Endothelial cell of umbilical vein (primary cell): ENCODE data around the gene CNTNAP2. TPM values are rescaled to one million over a fixed set of nuclear protein-coding genes. Genes with fewer than 3 reads are reported as not detected.

Source experiments
- BruUV-seq: library from RNA; stranded (reverse); fragments of 400-500 nt; replicated peaks from 2 replicates; lab custom pipeline; 2021; lab: Mats Ljungman, UMichigan
- CTCF ChIA-PET: fragments of 300-600, 350-600 bp; sonication (Branson Sonifier 250); formaldehyde crosslinking; loops from one replicate; lab custom pipeline; 2021; ENCODE audit warnings: antibody characterized with exemption, inconsistent platforms; lab: Charles Lee
- POLR2A ChIA-PET: fragments of 300-600, 350-600 bp; sonication (Branson Sonifier 250); formaldehyde crosslinking; loops from one replicate; lab custom pipeline; 2021; ENCODE audit warnings: antibody characterized with exemption, inconsistent platforms; lab: Charles Lee
- DNase-seq: peaks from one replicate; pipeline ENCODE4 v3.0.0-alpha.2; 2011; ENCODE audit warnings: low read depth, low spot score
- FAIRE-seq: peaks from 2 replicates; lab custom pipeline; 2011; peaks lifted over from hg19 to GRCh38; lab: Jason Lieb, UNC
- H2AFZ ChIP-seq: 2 replicates; pipeline ENCODE4 v1.6.0; 2012; ENCODE audit warnings: low read depth, low read length, control low read depth, inconsistent platforms
- H3K27ac ChIP-seq: 2 replicates; pipeline ENCODE4 v1.5.1; 2011; ENCODE audit warnings: low read depth, mild to moderate bottlenecking, control low read depth, low read length, moderate library complexity; ENCODE audit not compliant: insufficient read depth
- H3K27me3 ChIP-seq, 2 experiments: 2 replicates each; pipeline versions ENCODE4 v1.6.0 to v1.6.1; 2011; ENCODE audit warnings: low read length in 2 of 2, mixed read lengths in 1 of 2; ENCODE audit not compliant: control insufficient read depth in 2 of 2, insufficient read depth in 2 of 2
- H3K36me3 ChIP-seq, 2 experiments: 2 replicates in 1 of 2; 3 replicates in 1 of 2; pipeline ENCODE4 v1.5.1; 2011; ENCODE audit warnings: low read length in 2 of 2, mild to moderate bottlenecking in 1 of 2, moderate library complexity in 1 of 2; ENCODE audit not compliant: control insufficient read depth in 2 of 2, insufficient read depth in 2 of 2; ENCODE audit errors: extremely low read depth in 1 of 2
- H3K4me1 ChIP-seq: 3 replicates; pipeline ENCODE4 v1.5.1; 2011; ENCODE audit warnings: mild to moderate bottlenecking, low read length; ENCODE audit not compliant: control insufficient read depth, insufficient read depth; ENCODE audit errors: extremely low read depth
- H3K4me2 ChIP-seq: 2 replicates; pipeline ENCODE4 v1.6.1; 2011; ENCODE audit warnings: low read length, control low read depth, mixed read lengths; ENCODE audit not compliant: insufficient read depth
- H3K4me3 ChIP-seq, 3 experiments: fragments of 200-600 bp in 1 of 3; sonication (generic), shearing (Covaris generic) in 1 of 3; replicated peaks in 1 of 3; 2 replicates each; pipeline ENCODE4 v1.5.1; 2011 to 2016; ENCODE audit warnings: control low read depth in 3 of 3, low read length in 3 of 3, mild to moderate bottlenecking in 2 of 3, inconsistent platforms in 1 of 3, low read depth in 1 of 3, moderate library complexity in 1 of 3; ENCODE audit not compliant: insufficient read depth in 1 of 3
- H3K79me2 ChIP-seq: 2 replicates; pipeline ENCODE4 v1.6.0; 2012; ENCODE audit warnings: low read length, inconsistent platforms; ENCODE audit not compliant: control insufficient read depth, insufficient read depth
- H3K9ac ChIP-seq: replicated peaks from 2 replicates; pipeline ENCODE3; 2011; ENCODE audit warnings: low read length, control low read depth; ENCODE audit not compliant: insufficient read depth; ENCODE audit errors: extremely low read depth
- H3K9me1 ChIP-seq: replicated peaks from 3 replicates; pipeline ENCODE4 v1.6.0; 2011; ENCODE audit warnings: mild to moderate bottlenecking, low read length; ENCODE audit not compliant: control insufficient read depth, insufficient read depth; ENCODE audit errors: extremely low read depth
- H3K9me3 ChIP-seq: replicated peaks from 2 replicates; pipeline ENCODE4 v1.5.1; 2012; ENCODE audit warnings: low read length, inconsistent platforms; ENCODE audit not compliant: control insufficient read depth, insufficient read depth
- H4K20me1 ChIP-seq: replicated peaks from 2 replicates; pipeline ENCODE3; 2011; ENCODE audit warnings: mild to moderate bottlenecking, low read length; ENCODE audit not compliant: control insufficient read depth, insufficient read depth; ENCODE audit errors: extremely low read depth
- CTCF ChIP-seq, 2 donors: IDR thresholded peaks; 1 replicate in 1 of 2; 2 replicates in 1 of 2; pipeline ENCODE4 v1.5.1; 2011; ENCODE audit warnings: low read length in 2 of 2, mild to moderate bottlenecking in 2 of 2, moderate library complexity in 2 of 2, control low read depth in 1 of 2, inconsistent platforms in 1 of 2, low read depth in 1 of 2; ENCODE audit not compliant: insufficient read depth in 1 of 2; ENCODE audit errors: extremely low read depth in 1 of 2
- EZH2 ChIP-seq: IDR thresholded peaks from 2 replicates; pipeline ENCODE4 v1.6.1; 2012; ENCODE audit warnings: borderline replicate concordance, low read depth, mild to moderate bottlenecking, moderate library complexity, low read length, inconsistent platforms; ENCODE audit not compliant: severe bottlenecking
- FOS ChIP-seq: IDR thresholded peaks from 2 replicates; pipeline ENCODE4 v1.6.1; 2011; ENCODE audit warnings: mild to moderate bottlenecking, low read length, moderate library complexity, borderline replicate concordance; ENCODE audit not compliant: insufficient read depth
- GATA2 ChIP-seq: IDR thresholded peaks from 2 replicates; pipeline ENCODE4 v1.7.0; 2011; ENCODE audit warnings: low read depth, mild to moderate bottlenecking, moderate library complexity, mixed read lengths, low read length; ENCODE audit not compliant: insufficient read length, insufficient read depth
- JUN ChIP-seq: IDR thresholded peaks from 2 replicates; pipeline ENCODE4 v1.6.1; 2011; ENCODE audit warnings: borderline replicate concordance, low read depth; ENCODE audit not compliant: insufficient read length, insufficient read depth
- MAX ChIP-seq: IDR thresholded peaks from 2 replicates; pipeline ENCODE4 v1.6.1; 2011; ENCODE audit not compliant: insufficient read depth, insufficient read length
- MYC ChIP-seq: IDR thresholded peaks from one replicate; pipeline ENCODE4 v1.6.1; 2011; ENCODE audit warnings: mild to moderate bottlenecking, low read depth, low read length
- POLR2A ChIP-seq: IDR thresholded peaks from 2 replicates; pipeline ENCODE4 v1.6.1; 2012; ENCODE audit warnings: low read depth, mild to moderate bottlenecking, control low read depth, low read length
- POLR2AphosphoS5 ChIP-seq: IDR thresholded peaks from 2 replicates; pipeline ENCODE4 v1.6.1; 2012; ENCODE audit warnings: low read depth, mild to moderate bottlenecking, control low read depth, low read length, moderate library complexity; ENCODE audit not compliant: insufficient read depth
- dilution Hi-C: fragments of 300-500 bp; cut with MboI; formaldehyde crosslinking; loops from one replicate; pipeline ENCODE4 v1.15.0; 2019; ENCODE audit warnings: low sequenced_read_pairs; ENCODE audit not compliant: extremely low pct_ligation_motif_present
- intact Hi-C: fragments of 100-400 bp; cut with micrococcal nuclease; formaldehyde crosslinking; loops from one replicate; pipeline ENCODE4 v1.10.0; 2022
- polyA plus RNA-seq, 4 experiments: library from polyadenylated mRNA; depleted of rRNA in 3 of 4; stranded (reverse) in 3 of 4; unstranded in 1 of 4; fragments of >200 nt; gene quantifications; 2 replicates each; pipeline versions ENCODE4 v1.2.1 to v1.2.3, GENCODE V29; 2011 to 2012; ENCODE audit warnings: missing spikeins in 1 of 4
- total RNA-seq: library from RNA; stranded (reverse); gene quantifications from 2 replicates; pipeline ENCODE4 v1.2.3, GENCODE V29; 2021

Gene CNTNAP2
- total and polyA plus RNA-seq, 2 donors (not counting 3 experiments of a cell fraction or from before 2014, with no cell fraction given), result not detected

GRCh38 chr7:148209643-148210190 is 2093.1 kb downstream of the CNTNAP2 start:
- Histone ChIP-seq H4K20me1 (no peaks in the 10 kb centered on the region), H3K9me1 (no peaks in the 10 kb centered on the region), H3K27ac (no peak overlapping the region), H2AFZ (no peak overlapping the region), H3K79me2 (no peaks in the 10 kb centered on the region), H3K9me3 (peaks cover 5% of the 10 kb centered on the region), H3K4me1 (no peaks in the 10 kb centered on the region), H3K27me3 (no peaks in the 10 kb centered on the region), H3K36me3 (no peaks in the 10 kb centered on the region), H3K4me2 (no peak overlapping the region), H3K4me3 (no peak overlapping the region), H3K9ac (no peak overlapping the region)
- TF ChIP-seq EZH2 (no peak), FOS (no peak), POLR2A (no peak), JUN (no peak)
- FAIRE-seq (no peak), DNase-seq (no peak)
- intact Hi-C loops (no loop called here), dilution Hi-C loops (no loop called here)
- ChIA-PET CTCF (no interaction called here), POLR2A (no interaction called here)
- BruUV-seq, result no TSS peak

- H3K36me3 ChIP-seq, result no peaks in the 10 kb centered on the region
- no peak for DNase-seq
- H3K79me2 ChIP-seq, result no peaks in the 10 kb centered on the region
- H3K9me1 ChIP-seq, result no peaks in the 10 kb centered on the region
- H4K20me1 ChIP-seq, result no peaks in the 10 kb centered on the region
- no peaks in the 10 kb centered on the region for H3K27me3 ChIP-seq
- no peak overlapping the region for H3K9ac ChIP-seq
- no peak overlapping the region for H3K27ac ChIP-seq
- ChIA-PET POLR2A (no interaction called here), CTCF (no interaction called here)
- no peak overlapping the region for H3K4me3 ChIP-seq
- no peak overlapping the region for H3K4me2 ChIP-seq
- dilution Hi-C loops (no loop called here), intact Hi-C loops (no loop called here)
- no peak overlapping the region for H2AFZ ChIP-seq
- FAIRE-seq, result no peak
- TF ChIP-seq POLR2AphosphoS5 (no peak), MAX (no peak), MYC (no peak), GATA2 (no peak), EZH2 (no peak), POLR2A (no peak), FOS (no peak), CTCF (IDR thresholded peaks at IDR 0.05; ENCODE audit: extremely low read depth in 1 of 2, insufficient read depth in 1 of 2, low read depth in 1 of 2, low read length in 2 of 2) (no peak), JUN (no peak)
- no TSS peak for BruUV-seq
- H3K4me1 ChIP-seq, result no peaks in the 10 kb centered on the region
- peaks cover 5% of the 10 kb centered on the region for H3K9me3 ChIP-seq
Measured at GRCh38 chr7:148210804-148211325, 2094.3 kb downstream of the CNTNAP2 start.
